GM12873 (cell line): ENCODE measurements around the gene KCNK10.

Source experiments
- CTCF ChIP-seq: IDR thresholded peaks from 2 replicates; pipeline ENCODE4 v1.5.1; 2012; ENCODE audit warnings: low read depth, mild to moderate bottlenecking, moderate library complexity, low read length, control low read depth; ENCODE audit not compliant: insufficient read depth; ENCODE audit errors: missing control alignments

Gene KCNK10

GRCh38 chr14:88305528-88306322 is 17.3 kb downstream of the KCNK10 start:
- no peak for TF ChIP-seq CTCF

- TF ChIP-seq CTCF = no peak
Observed at GRCh38 chr14:88303041-88303440, 20.0 kb downstream of the KCNK10 start.

- no peak for TF ChIP-seq CTCF
Observed at GRCh38 chr14:88301381-88301780, 21.7 kb downstream of the KCNK10 start.

GRCh38 chr14:88300817-88301216 is 22.3 kb downstream of the KCNK10 start:
- TF ChIP-seq CTCF = no peak

GRCh38 chr14:88299865-88300530 is 23.1 kb downstream of the KCNK10 start:
- TF ChIP-seq CTCF = no peak

GRCh38 chr14:88297306-88297705 is 25.8 kb downstream of the KCNK10 start:
- TF ChIP-seq CTCF = no peak

GRCh38 chr14:88296351-88296750 is 26.7 kb downstream of the KCNK10 start:
- TF ChIP-seq CTCF = no peak
